SU-DHL-6 (cell line): ENCODE measurements around the gene POLR3B.

Experiments used
- H2AFZ ChIP-seq: fragments of 200-600 bp; sonication (generic); 2 replicates; pipeline ENCODE4 v1.6.1; 2014; ENCODE audit warnings: low read depth, mild to moderate bottlenecking, moderate library complexity, mixed read lengths, antibody characterized with exemption, low read length; ENCODE audit not compliant: severe bottlenecking
- H3F3A ChIP-seq: fragments of 200-600 bp; shearing (Covaris generic); 2 replicates; pipeline ENCODE4 v1.6.0; 2016; ENCODE audit warnings: antibody characterized with exemption, mild to moderate bottlenecking; ENCODE audit not compliant: insufficient read depth
- H3K27ac ChIP-seq: fragments of 200-600 bp; sonication (generic); 2 replicates; pipeline ENCODE4 v1.5.1; 2016; ENCODE audit warnings: low read depth, mild to moderate bottlenecking, low read length, moderate library complexity, mixed read lengths
- H3K27me3 ChIP-seq: fragments of 200-600 bp; sonication (generic), shearing (Covaris generic); 2 replicates; pipeline ENCODE4 v1.6.0; 2014; ENCODE audit warnings: mild to moderate bottlenecking, low read length
- H3K36me3 ChIP-seq: fragments of 200-600 bp; sonication (generic); 2 replicates; pipeline ENCODE4 v1.6.1; 2014; ENCODE audit warnings: mild to moderate bottlenecking, low read length, mixed read lengths
- H3K4me2 ChIP-seq: fragments of 300-600, 200-600 bp; shearing (Covaris generic), sonication (generic); 2 replicates; pipeline ENCODE4 v1.6.0; 2014; ENCODE audit warnings: low read length, low read depth, mild to moderate bottlenecking; ENCODE audit not compliant: poor library complexity, severe bottlenecking
- H3K4me3 ChIP-seq: fragments of 200-600 bp; sonication (generic); 2 replicates; pipeline ENCODE4 v1.5.1; 2014; ENCODE audit warnings: antibody characterized with exemption, low read length, mild to moderate bottlenecking, mixed read lengths; ENCODE audit not compliant: insufficient read depth, poor library complexity, severe bottlenecking
- H3K79me2 ChIP-seq: fragments of 200-600 bp; sonication (generic); 2 replicates; pipeline ENCODE4 v1.6.1; 2014; ENCODE audit warnings: mild to moderate bottlenecking, low read length, moderate library complexity; ENCODE audit not compliant: insufficient read depth
- H3K9ac ChIP-seq: fragments of 200-600 bp; sonication (generic); 2 replicates; pipeline ENCODE4 v1.7.0; 2014; ENCODE audit warnings: mild to moderate bottlenecking, low read length
- H3K9me2 ChIP-seq: fragments of 200-600 bp; sonication (generic); replicated peaks from 2 replicates; pipeline ENCODE4 v1.6.1; 2014; ENCODE audit warnings: low read length; ENCODE audit not compliant: insufficient read depth
- H3K9me3 ChIP-seq: fragments of 200-600 bp; sonication (generic); 2 replicates; pipeline ENCODE4 v1.6.1; 2014; ENCODE audit warnings: low read length, mixed read lengths; ENCODE audit not compliant: insufficient read depth
- H4K20me1 ChIP-seq: fragments of 200-600 bp; sonication (generic); 2 replicates; pipeline ENCODE4 v1.6.1; 2014; ENCODE audit warnings: low read depth, mild to moderate bottlenecking, antibody characterized with exemption, low read length, moderate library complexity, mixed read lengths
- CTCF ChIP-seq: fragments of 200-600 bp; sonication (generic); IDR thresholded peaks from one replicate; pipeline ENCODE4 v1.5.1; 2017; ENCODE audit warnings: antibody characterized with exemption, mild to moderate bottlenecking, low read length, moderate library complexity; ENCODE audit not compliant: insufficient read depth, poor library complexity, severe bottlenecking
- EZH2phosphoT487 ChIP-seq: fragments of 200-600 bp; sonication (generic), shearing (Covaris generic); conservative IDR thresholded peaks from 2 replicates; pipeline ENCODE4 v1.6.1; 2018; ENCODE audit warnings: mild to moderate bottlenecking, antibody characterized with exemption, low read length, moderate library complexity, mixed read lengths

Gene POLR3B

GRCh38 chr12:106323537-106323936 lies 34.0 kb upstream of the POLR3B start:
- Histone ChIP-seq H3K27ac (no peak overlapping the region), H4K20me1 (no peaks in the 10 kb centered on the region), H3K79me2 (no peaks in the 10 kb centered on the region), H3K9me3 (no peaks in the 10 kb centered on the region), H2AFZ (no peak overlapping the region), H3K27me3 (no peaks in the 10 kb centered on the region), H3K9ac (no peak overlapping the region), H3K36me3 (no peaks in the 10 kb centered on the region), H3K4me3 (no peak overlapping the region), H3K9me2 (no peaks in the 10 kb centered on the region), H3F3A (no peaks in the 10 kb centered on the region), H3K4me2 (no peak overlapping the region)
- TF ChIP-seq CTCF, result no peak
- TF ChIP-seq EZH2phosphoT487, result no peak

- Histone ChIP-seq H4K20me1 (no peaks in the 10 kb centered on the region), H3K36me3 (no peaks in the 10 kb centered on the region), H2AFZ (no peak overlapping the region), H3K9me2 (no peaks in the 10 kb centered on the region), H3K9me3 (no peaks in the 10 kb centered on the region), H3K79me2 (no peaks in the 10 kb centered on the region), H3K27me3 (no peaks in the 10 kb centered on the region), H3F3A (no peaks in the 10 kb centered on the region), H3K27ac (no peak overlapping the region), H3K9ac (no peak overlapping the region), H3K4me2 (no peak overlapping the region), H3K4me3 (no peak overlapping the region)
- TF ChIP-seq CTCF, result no peak
Observed at GRCh38 chr12:106327309-106327869, 30.2 kb upstream of the POLR3B start.

- no peak for TF ChIP-seq EZH2phosphoT487
- no peak for TF ChIP-seq CTCF
- no peak overlapping the region for H3K4me2 ChIP-seq
- H4K20me1 ChIP-seq, result no peaks in the 10 kb centered on the region
- H3K36me3 ChIP-seq, result no peaks in the 10 kb centered on the region
- no peak overlapping the region for H3K4me3 ChIP-seq
- no peak overlapping the region for H3K27ac ChIP-seq
- no peaks in the 10 kb centered on the region for H3K27me3 ChIP-seq
- no peak overlapping the region for H2AFZ ChIP-seq
- H3K9me3 ChIP-seq, result no peaks in the 10 kb centered on the region
- no peaks in the 10 kb centered on the region for H3F3A ChIP-seq
- H3K9me2 ChIP-seq, result no peaks in the 10 kb centered on the region
- no peak overlapping the region for H3K9ac ChIP-seq
- H3K79me2 ChIP-seq, result no peaks in the 10 kb centered on the region
Observed at GRCh38 chr12:106328735-106329134, 28.8 kb upstream of the POLR3B start.
